Jurkat, Clone E6-1 (cell line): ENCODE measurements around the gene ITPKA.

Experiments
- DNase-seq: peaks from one replicate; pipeline ENCODE4 v3.0.0-alpha.2; 2011; ENCODE audit warnings: low read depth, low spot score
- H3K4me3 ChIP-seq: 2 replicates; pipeline ENCODE4 v1.5.1; 2011; ENCODE audit warnings: mild to moderate bottlenecking, low read length, control low read depth, moderate library complexity

Gene ITPKA

GRCh38 chr15:41546851-41547786 lies 53.4 kb downstream of the ITPKA start:
- no peak overlapping the region for H3K4me3 ChIP-seq
- DNase-seq = no peak

GRCh38 chr15:41550066-41550775 lies 56.5 kb downstream of the ITPKA start:
- DNase-seq = no peak
- H3K4me3 ChIP-seq = no peak overlapping the region
